ENCODE results near the gene RXRB.

GRCh38 chr6:33206027-33206863 is 5.8 kb upstream of the RXRB start:
- TF ChIP-seq CTCF (IDR thresholded peaks at IDR 0.05), result no peak
- no peak for TF ChIP-seq POLR2A (IDR thresholded peaks at IDR 0.05)
